HG03460 (cell line): Measurements from ENCODE around the gene AAMDC.
A peak's percentile ranks its signal among the peaks of the same experiment; 100 is the strongest.
"Not testable (repeated sequence)": the region's sequence is repeated elsewhere in the genome, so short reads cannot be mapped to it uniquely, and the experiment has no call there.

Source experiments
- ATAC-seq: cut with Tn5 transposase; IDR thresholded peaks from one replicate; pipeline ENCODE4 v1.9.1; 2021; ENCODE audit not compliant: unreplicated experiment

Gene AAMDC

GRCh38 chr11:77819921-77820564 is 901 bp upstream of the AAMDC start:
- ATAC-seq, result peak; percentile 11

- no peak for ATAC-seq
Measured at GRCh38 chr11:77821349-77821851, 456 bp downstream of the AAMDC start.

DNA sequence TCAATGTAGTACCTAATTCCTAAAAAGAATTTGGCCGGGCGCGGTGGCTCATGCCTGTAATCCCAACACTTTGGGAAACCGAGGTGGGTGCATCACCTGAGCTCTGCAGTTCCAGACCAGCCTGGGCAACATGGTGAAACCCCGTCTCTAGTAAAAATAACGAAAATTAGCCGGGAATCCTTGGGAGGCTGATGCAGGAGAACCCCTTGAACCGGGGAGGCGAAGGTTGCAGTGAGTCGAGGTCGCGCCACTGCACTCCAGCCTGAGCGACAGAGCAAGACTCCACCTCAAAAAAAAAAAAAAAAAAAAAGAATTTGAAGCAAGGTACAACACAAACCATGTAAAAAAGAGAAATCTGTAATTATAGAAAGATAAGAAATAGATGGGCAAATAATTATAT is 1.2 kb downstream of the AAMDC start:
- ATAC-seq, result not testable (repeated sequence)

- ATAC-seq, result no peak
Measured at GRCh38 chr11:77823775-77824174, 2.8 kb downstream of the AAMDC start.

GRCh38 chr11:77828926-77829325 is 8.0 kb downstream of the AAMDC start:
- no peak for ATAC-seq

GRCh38 chr11:77833302-77833701 is 12.4 kb downstream of the AAMDC start:
- no peak for ATAC-seq

DNA sequence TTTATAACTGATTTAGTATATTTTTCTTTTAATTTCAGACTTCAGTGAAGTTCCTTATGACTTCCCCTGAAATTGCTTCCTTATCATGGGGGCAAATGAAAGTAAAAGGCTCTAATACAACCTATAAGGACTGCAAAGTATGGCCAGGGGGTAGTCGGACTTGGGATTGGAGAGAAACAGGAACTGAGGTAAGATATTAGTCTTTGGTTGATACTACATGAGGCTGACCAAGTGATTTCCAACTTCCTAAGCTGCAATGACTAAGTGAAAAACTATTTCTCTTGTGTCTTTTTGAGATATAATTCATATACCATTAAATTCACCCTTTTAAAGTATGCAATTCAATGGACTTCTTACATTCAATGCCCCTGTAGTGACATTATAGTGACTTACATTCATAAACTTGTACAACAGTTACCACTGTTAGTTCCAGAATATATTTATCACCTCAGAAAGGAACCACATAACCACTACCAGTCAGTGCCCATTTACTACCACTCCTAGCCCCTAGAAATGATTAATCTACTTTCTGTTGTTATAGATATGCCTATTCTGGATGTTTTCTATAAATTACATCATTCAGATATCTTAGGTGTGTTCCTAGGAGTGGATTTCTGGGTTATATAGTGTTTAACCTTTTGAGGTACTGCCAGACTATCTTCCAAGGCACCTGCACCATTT is 21.6 kb downstream of the AAMDC start:
- no peak for ATAC-seq

- ATAC-seq, result not testable (repeated sequence)
Measured at GRCh38 chr11:77843700-77844099, 22.8 kb downstream of the AAMDC start.

DNA sequence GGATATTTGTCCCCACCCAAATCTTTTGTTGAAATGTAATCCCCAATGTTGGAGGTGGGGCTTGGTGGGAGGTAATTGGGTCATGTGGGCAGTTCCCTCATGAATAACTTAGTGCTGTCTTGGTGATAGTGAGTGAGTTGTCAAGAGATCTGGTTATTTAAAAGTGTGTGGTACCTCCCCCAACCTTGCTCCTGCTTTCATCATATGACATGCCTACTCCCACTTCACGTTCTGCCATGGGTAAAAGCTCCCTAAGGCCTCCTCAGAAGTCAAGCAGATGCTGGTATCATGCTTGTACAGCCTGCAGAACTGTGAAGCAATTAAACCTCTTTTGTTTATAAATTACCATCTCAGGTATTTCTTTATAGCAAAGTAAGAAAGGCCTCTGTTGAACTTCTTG is 30.6 kb downstream of the AAMDC start:
- ATAC-seq, result no peak

DNA sequence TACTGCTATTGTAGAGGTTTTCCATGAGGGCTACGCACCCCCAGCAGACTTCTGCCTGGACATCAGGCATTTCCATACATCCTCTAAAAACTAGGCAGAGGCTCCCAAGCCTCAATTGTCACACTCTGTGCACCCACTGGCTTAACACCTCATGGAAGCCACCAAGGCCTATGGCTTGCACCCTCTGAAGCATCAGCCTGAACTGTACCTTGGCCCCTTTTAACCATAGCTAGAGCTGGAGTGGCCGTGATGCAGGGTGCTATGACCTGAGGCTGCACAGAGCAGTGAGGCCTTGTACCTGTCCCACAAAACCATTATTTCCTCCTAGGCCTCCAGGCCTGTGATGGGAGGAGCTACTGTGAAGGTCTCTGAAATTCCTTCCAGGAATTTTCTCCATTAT is 33.9 kb downstream of the AAMDC start:
- no peak for ATAC-seq

DNA sequence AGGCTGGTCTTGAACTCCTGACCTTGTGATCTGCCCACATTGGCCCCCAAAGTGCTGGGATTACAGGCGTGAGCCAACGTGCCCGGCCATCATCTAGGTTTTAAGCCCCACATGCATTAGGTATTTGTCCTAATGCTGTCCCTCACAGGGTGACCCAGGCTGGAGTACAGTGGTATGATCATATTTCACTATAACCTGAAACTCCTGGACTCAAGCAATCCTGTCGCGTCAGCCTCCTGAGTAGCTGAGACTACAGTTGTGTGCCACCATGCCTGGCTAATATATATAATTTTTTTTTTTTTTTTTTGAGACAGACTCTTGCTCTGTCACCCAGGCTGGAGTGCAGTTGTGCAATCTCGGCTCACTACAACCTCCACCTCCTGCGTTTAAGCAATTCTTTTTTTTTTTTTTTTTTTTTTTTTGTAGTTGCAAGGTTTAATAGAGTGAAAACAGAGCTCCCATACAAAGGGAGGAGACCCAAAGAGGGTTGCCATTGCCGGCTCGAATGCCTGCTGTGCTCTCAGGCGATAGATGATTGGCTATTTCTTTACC is 37.0 kb downstream of the AAMDC start:
- ATAC-seq, result not testable (repeated sequence)

DNA sequence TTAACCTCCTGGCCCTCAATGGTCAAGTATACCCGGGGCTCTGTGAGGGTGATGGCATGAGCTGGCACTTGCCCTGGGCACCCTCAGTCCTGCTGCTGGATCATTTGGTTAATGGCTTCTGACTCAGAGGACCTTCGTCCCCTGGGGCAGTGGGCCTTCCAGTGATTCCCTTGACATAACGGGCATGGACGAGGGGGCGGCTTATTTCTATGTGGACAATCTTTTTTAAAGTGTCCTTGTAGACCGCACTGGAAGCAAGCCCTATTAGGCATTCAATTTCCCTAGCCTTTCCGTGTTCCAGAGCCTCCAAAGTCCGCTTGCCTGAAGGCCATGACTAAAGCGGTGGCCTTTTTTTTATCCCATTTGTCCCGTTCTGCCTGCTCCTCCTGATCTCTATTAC is 40.5 kb downstream of the AAMDC start:
- not testable (repeated sequence) for ATAC-seq

DNA sequence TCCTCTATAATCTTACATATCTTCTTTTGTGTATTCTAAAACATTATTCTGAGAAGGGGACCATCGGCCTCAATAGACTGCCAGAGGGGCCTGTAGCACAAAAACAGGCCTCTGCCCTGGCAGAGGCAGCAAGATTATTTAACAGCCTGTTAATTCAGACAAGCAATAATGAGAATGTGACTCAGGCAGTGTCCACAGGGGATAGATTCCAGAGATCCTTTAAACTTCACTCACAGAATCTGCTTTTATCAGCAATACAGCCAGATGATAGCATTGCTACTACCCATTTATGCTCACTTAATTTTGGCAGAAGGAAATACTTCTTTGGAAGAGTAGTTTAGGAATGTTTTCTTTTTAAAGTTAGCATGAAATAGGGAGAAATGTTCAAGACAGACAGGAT is 44.9 kb downstream of the AAMDC start:
- ATAC-seq, result no peak

DNA sequence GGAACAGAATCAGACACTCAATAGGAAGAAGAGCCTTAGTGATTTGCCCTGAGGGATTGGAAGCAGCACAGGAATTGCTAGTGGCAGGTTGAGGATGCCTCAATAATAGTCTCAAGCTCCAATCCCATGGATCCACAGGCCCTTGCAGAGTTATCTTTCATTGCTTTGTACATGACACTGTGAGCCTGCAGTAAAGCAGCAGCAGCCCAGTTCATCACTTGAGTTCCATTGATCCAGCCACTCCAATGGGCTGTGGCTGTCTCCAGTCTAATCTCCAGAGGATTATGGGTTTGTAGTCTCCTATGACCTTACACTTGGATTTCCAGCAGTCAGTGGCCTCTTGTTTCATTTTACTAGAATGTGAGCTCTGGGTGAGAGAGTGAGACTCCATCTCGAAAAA is 45.4 kb downstream of the AAMDC start:
- no peak for ATAC-seq

DNA sequence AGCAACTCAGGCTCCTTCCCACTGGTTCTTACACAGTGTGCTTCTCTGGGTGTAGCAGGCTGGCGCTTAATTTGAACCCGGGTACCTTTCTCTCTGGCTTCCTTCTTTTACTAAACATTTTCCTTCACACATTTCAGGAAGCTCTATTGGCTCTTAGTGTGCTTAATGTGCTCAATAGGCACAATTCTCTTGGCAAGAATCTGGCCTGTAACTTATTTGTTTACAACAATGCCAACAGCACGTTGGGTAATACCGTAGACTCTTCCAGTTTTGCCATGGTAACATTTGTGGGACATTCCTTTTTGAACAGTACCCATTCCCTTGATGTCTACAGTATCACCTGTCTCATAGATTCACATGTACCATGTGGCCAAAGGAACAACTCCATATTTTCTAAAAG is 47.8 kb downstream of the AAMDC start:
- no peak for ATAC-seq

GRCh38 chr11:77871855-77872254 is 50.9 kb downstream of the AAMDC start:
- no peak for ATAC-seq

DNA sequence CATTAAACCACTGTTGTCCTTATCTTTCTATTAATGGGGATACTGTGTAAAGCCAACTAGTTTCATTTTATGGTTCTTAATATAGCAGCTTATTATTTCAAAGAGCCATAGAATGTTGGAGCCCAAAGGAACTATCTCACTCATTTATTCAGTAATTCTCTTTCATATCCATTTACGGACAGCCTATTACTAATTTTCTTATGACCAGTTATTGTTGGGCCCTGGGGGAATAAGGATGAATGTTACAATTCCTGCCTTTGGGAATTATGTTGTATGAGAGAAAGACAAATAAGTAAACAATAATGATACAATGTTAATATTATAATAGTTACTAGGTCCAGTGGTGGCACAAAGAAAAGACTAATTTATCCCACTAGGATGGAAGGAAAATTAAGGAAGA is 52.4 kb downstream of the AAMDC start:
- ATAC-seq, result no peak

DNA sequence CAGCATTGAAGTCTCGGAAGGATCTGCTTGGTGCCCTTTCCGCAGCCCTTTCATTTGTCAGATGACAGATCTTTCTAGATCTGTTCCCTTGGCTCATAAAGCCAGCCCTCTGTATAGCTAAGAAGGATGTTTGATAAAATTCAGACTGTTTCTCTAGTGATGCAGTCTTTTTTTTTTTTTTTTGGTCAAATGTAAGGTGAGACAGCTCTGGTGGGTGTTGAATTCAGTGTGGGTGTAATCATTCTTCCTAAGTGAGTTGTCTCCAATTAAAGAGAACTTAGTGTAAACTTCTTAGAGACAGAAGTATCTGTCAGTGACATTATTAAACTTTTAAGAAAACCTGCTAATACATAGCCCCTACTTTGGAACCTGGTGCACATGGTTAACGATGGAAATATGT is 53.3 kb downstream of the AAMDC start:
- ATAC-seq, result no peak

DNA sequence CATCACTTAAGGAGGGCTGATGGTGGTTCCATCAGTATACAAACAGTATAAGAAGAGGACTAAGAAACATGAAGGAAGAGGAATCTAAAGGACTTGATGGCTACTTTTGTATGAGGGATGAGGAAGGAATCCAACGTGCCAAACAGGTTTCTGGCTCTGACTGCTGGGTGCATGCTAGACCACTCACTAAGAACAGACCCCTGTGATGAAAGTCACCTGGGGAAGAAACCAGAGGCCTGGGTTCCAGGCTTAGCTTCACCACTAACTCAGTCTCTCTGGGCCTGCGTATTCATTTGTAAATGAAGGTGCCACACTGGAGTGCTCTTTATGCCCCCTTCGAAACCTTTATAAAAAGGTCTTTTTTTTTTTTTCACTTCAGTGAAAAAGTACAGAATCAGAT is 55.1 kb downstream of the AAMDC start:
- ATAC-seq, result no peak

GRCh38 chr11:77878247-77878646 is 57.3 kb downstream of the AAMDC start:
- not testable (repeated sequence) for ATAC-seq

DNA sequence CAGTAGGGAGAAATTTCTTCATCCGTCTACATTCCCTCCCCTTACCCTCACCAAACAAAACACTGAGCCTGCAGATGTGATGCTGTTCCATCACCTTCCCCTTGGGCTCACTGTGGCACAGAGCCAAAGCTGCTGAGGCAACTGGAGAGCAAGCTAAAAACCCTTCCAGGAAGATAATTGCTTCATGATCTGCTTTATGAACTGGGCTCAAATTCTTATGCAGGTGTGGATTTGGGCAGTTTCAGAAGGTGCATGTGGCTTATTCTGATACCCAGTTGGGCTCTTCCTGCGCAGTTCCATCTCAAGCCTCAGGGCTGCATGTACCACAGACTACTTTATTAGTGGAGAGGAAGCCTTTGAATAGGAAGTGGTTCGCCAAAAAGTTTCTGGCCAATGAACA is 58.3 kb downstream of the AAMDC start:
- ATAC-seq, result peak; percentile 70

DNA sequence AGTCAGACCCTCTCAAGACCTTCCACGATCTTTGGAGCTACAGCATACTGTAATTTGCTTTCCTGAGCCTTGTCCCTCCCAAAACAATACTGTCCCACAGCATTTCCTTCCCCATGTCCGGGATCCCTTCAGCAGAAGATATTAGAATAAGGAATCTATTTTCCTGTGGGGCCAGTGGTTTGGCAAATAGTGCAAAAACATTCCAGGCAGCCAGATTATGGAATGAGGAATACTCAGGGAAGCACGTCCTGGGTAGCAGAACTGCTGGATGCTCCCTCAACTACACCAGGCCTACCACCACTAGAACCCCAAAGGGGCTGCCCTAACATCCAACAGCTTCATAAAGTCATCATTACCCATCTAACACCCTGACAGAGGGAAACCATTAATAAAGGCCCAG is 61.5 kb downstream of the AAMDC start:
- no peak for ATAC-seq
